Gastroesophageal sphincter (tissue), 4 donors: ENCODE results near the gene ACRBP. TPM values are rescaled to one million over a fixed set of nuclear protein-coding genes. Genes with fewer than 3 reads are reported as not detected.

ENCODE experiments used
- ATAC-seq: fragments of 150-250 bp; one replicate; pipeline ENCODE4 v1.9.1; 2016; ENCODE audit warnings: mild to moderate bottlenecking, moderate library complexity
- H3K27ac ChIP-seq, 4 donors: fragments of 200-600 bp; sonication (generic) in 3 of 4; 1 replicate in 3 of 4; 2 replicates in 1 of 4; pipeline ENCODE4 v1.5.1; 2016 to 2019
- H3K27me3 ChIP-seq: fragments of 200-600 bp; sonication (generic); one replicate; pipeline ENCODE4 v1.5.1; 2019
- H3K36me3 ChIP-seq, 2 donors: fragments of 200-600 bp; sonication (generic); one replicate each; pipeline ENCODE4 v1.5.1; 2019; ENCODE audit warnings: control low read depth in 1 of 2
- H3K4me1 ChIP-seq, 3 donors: fragments of 200-600 bp; sonication (generic); 1 replicate in 2 of 3; 2 replicates in 1 of 3; pipeline ENCODE4 v1.5.1; 2016 to 2019; ENCODE audit warnings: control low read depth in 2 of 3
- H3K4me3 ChIP-seq, 2 donors: fragments of 200-600 bp; sonication (generic); one replicate each; pipeline ENCODE4 v1.5.1; 2019; ENCODE audit warnings: mild to moderate bottlenecking in 1 of 2, moderate library complexity in 1 of 2
- H3K9me3 ChIP-seq, 3 donors: fragments of 200-600 bp; sonication (generic); one replicate each; pipeline ENCODE4 v1.5.1; 2017 to 2019; ENCODE audit warnings: control low read depth in 2 of 3
- EP300 ChIP-seq: sonication (generic); formaldehyde crosslinking; IDR thresholded peaks from one replicate; pipeline ENCODE4 v1.6.1; 2017; ENCODE audit warnings: antibody characterized with exemption, mild to moderate bottlenecking
- POLR2A ChIP-seq, 2 donors: fragments of 450-650 bp; IDR thresholded peaks; one replicate each; pipeline ENCODE4 v1.6.1; 2017; ENCODE audit warnings: antibody characterized with exemption in 2 of 2, mild to moderate bottlenecking in 2 of 2, moderate library complexity in 1 of 2
- POLR2AphosphoS5 ChIP-seq: sonication (generic); formaldehyde crosslinking; IDR thresholded peaks from one replicate; pipeline ENCODE4 v1.6.1; 2017; ENCODE audit warnings: antibody characterized with exemption
- WGBS, 2 donors: methylation state at CpG; one replicate each; pipeline ENCODE4 v1.1.5; 2018; ENCODE audit warnings: low coverage in 1 of 2; 5-methylcytosine and 5-hydroxymethylcytosine counted together
- total RNA-seq, 4 donors: library from RNA; depleted of rRNA; stranded (reverse); fragments of >200 nt; gene quantifications; one replicate each; pipeline ENCODE4 v1.1.0, GENCODE V29; 2016
- TF ChIP-seq, protein P1 (sequence below), 4 experiments: fragments of 200-600 bp in 2 of 4; fragments of 450-650 bp in 2 of 4; sonication (generic) in 1 of 4; IDR thresholded peaks; one replicate each; pipeline ENCODE4 v1.5.1; 2017 to 2019; ENCODE audit warnings: antibody characterized with exemption in 4 of 4, mild to moderate bottlenecking in 2 of 4, moderate library complexity in 2 of 4

The ACRBP gene
- total RNA-seq, 4 donors from 2014 or later: 0.81 to 3.2 (median 2.4) TPM; not detected in 1

DNA sequence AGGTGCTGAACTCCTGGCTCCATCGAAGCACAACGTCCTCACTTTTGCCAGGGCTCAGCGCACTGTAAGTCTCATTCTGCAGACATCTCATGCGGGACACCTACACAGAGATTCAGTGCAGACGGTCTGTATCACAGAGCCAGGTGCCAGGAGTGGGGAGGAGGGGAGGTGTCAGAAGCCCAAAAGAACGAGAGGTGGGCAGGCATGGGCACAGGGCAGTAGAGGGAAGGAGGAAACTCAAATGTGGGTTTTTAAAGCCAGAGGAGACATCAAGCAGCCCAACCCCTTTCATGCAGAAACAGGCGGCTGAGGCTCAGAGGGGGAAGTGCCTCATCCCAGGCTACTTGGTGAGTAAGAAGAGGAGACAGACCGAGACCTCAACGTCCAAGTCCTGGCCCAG is 8.9 kb downstream of the ACRBP start:
- no peaks in the 10 kb centered on the region for H3K36me3 ChIP-seq
- H3K27ac ChIP-seq: no peak overlapping the region
- no peaks in the 10 kb centered on the region for H3K4me1 ChIP-seq
- H3K27me3 ChIP-seq: peaks cover 17% of the 10 kb centered on the region
- TF ChIP-seq EP300 (no peak), POLR2A (IDR thresholded peaks at IDR 0.05) (no peak), POLR2AphosphoS5 (no peak)
- TF ChIP-seq, protein P1, sequence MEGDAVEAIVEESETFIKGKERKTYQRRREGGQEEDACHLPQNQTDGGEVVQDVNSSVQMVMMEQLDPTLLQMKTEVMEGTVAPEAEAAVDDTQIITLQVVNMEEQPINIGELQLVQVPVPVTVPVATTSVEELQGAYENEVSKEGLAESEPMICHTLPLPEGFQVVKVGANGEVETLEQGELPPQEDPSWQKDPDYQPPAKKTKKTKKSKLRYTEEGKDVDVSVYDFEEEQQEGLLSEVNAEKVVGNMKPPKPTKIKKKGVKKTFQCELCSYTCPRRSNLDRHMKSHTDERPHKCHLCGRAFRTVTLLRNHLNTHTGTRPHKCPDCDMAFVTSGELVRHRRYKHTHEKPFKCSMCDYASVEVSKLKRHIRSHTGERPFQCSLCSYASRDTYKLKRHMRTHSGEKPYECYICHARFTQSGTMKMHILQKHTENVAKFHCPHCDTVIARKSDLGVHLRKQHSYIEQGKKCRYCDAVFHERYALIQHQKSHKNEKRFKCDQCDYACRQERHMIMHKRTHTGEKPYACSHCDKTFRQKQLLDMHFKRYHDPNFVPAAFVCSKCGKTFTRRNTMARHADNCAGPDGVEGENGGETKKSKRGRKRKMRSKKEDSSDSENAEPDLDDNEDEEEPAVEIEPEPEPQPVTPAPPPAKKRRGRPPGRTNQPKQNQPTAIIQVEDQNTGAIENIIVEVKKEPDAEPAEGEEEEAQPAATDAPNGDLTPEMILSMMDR (IDR thresholded peaks at IDR 0.05): no peak
- no peak overlapping the region for H3K4me3 ChIP-seq
- WGBS, 2 donors: 70 to 79% methylated on average over 5 to 6 of the region's 9 CpGs
- H3K9me3 ChIP-seq: no peaks in the 10 kb centered on the region
- no peak for ATAC-seq

DNA sequence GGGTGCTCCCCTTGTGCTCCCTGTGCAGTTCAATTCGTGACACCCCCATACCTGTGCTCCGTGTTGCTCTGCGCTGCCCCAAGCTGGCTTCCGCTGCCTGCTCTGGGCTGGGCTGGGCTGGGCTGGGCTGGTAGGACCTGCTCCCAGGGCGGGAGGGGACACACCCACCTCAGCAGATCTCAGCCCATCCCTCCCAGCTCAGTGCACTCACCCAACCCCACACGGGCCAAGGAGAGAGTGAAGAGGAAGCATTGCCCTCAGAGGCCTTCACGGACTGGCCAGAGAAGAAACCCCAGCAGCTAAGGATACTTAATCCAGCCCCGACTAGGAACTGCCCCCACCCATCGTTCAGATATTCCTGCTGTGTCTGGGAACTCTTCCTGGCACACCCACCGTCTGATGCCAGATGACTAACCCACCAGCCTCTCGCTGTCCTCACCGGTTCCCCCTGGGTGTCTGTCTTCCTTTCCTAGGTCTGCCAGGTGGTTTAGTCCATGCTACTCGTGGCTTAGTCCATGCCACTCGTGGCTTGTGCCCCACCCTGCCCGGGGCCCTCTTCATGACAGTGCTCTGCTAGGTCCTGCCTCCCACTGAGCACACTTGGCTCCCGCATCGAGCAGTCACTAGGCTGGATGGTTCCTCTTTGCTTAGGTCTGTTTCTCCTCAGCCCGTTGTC is 11.2 kb downstream of the ACRBP start, which contains the start of gene LPAR5:
Gene LPAR5, minus strand, starts transcription at position 104 of the 676 bp plus-strand sequence. CDS start 14,711 bp downstream, outside the sequence.
- 34 to 70% methylated on average over 3 to 5 of the region's 18 CpGs for WGBS, 2 donors
- Histone ChIP-seq H3K27me3 (peaks cover 22% of the 10 kb centered on the region), H3K27ac (peak within 1 kb of the TSS in 2 of 4 donors; percentile 43 to 47), H3K4me3 (peak within 1 kb of the TSS in 1 of 2 donors; percentile 27), H3K4me1 (peaks cover 0 to 4% (median 0%) of the 10 kb centered on the region in 3 donors), H3K36me3 (no peaks in the 10 kb centered on the region), H3K9me3 (no peaks in the 10 kb centered on the region)
- peak; percentile 61 for ATAC-seq
- TF ChIP-seq POLR2AphosphoS5 (no peak), POLR2A (IDR thresholded peaks at IDR 0.05) (no peak), EP300 (no peak)
- TF ChIP-seq, protein P1 (IDR thresholded peaks at IDR 0.05): no peak

DNA sequence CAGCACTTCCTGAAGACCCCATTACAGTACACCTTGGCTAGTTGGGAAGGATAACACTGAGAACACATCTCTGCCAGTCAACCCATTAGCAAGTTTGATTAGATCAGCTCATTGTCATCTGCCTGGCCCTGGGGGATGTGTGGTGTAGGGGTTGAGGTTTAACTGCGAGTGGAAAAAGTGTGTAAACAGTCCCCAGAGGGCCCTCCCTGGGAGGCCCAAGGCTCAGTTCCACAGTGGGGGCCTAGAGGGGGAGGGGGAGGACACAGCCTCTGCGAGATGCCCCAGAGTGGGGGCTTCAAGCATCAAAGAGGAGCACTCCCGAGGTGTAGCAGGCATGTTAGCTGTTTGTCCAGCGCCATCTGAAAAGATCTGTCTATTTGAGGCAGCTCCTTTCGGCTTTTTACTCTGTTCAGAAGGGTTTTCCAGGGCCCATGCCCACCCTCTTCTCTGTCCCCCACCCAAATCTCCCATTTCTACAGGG is 11.8 kb downstream of the ACRBP start:
- TF ChIP-seq POLR2A (IDR thresholded peaks at IDR 0.05) (no peak), POLR2AphosphoS5 (no peak), EP300 (no peak)
- TF ChIP-seq, protein P1 (IDR thresholded peaks at IDR 0.05): no peak
- Histone ChIP-seq H3K27me3 (peaks cover 28% of the 10 kb centered on the region), H3K27ac (peak overlapping the region in 2 of 4 donors; percentile 34 to 43), H3K9me3 (no peaks in the 10 kb centered on the region), H3K4me3 (peak overlapping the region in 1 of 2 donors; percentile 27), H3K4me1 (peaks cover 0 to 4% (median 0%) of the 10 kb centered on the region in 3 donors), H3K36me3 (no peaks in the 10 kb centered on the region)
- WGBS, 2 donors: 80 to 100% methylated on average over 1 to 4 of the region's 5 CpGs
- ATAC-seq: no peak

DNA sequence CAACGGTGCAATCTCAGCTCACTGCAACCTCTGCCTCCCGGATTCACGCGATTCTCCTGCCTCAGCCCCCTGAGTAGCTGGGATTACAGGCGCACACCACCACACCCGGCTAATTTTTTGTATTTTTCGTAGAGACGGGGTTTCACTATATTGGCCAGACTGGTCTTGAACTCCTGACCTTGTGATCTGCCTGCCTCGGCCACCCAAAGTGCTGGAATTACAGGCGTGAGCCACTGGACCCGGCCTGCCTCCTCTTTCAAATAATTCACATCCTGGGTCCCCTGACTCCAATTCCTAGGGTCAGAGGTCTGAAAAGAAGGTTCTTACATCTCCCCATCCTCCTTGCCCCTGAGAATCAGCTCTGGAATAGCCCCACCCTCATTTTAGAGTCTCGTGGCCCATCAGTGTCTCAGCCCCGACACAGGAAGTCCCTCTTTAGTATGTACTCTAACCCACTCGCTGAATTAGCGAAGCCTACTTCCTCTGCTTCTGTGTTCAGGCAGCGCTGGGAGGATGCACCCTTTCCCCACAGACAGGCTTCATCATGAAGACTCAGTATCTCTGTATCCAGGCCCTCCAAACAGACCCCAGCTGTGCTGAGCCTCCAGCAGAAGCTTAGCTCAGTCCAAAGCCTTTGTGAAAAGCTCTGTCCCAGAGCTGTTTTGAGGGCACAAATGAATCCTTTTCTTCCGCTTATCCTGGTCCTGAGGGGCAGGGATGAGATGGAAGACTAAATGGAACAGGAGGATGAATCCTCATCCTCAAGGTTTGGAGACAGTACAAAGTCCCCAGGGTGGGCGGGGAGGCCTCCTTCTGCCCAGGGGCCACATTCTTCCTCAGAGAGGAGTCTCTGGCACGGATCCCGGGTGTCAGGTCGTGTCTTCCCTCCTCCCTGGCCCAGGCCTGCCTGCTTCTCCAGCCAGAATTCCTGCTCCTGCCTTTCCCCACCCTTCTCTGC is 14.9 kb downstream of the ACRBP start:
- Histone ChIP-seq H3K27ac (peak overlapping the region in 1 of 4 donors; percentile 4), H3K4me3 (no peak overlapping the region), H3K9me3 (no peaks in the 10 kb centered on the region), H3K4me1 (peaks cover 0 to 4% (median 0%) of the 10 kb centered on the region in 3 donors), H3K27me3 (peaks cover 28% of the 10 kb centered on the region), H3K36me3 (no peaks in the 10 kb centered on the region)
- ATAC-seq: no peak
- TF ChIP-seq EP300: no peak
- TF ChIP-seq, protein P1 (IDR thresholded peaks at IDR 0.05): no peak
- TF ChIP-seq POLR2AphosphoS5: no peak
- TF ChIP-seq POLR2A (IDR thresholded peaks at IDR 0.05): no peak
- WGBS, 2 donors: 45 to 62% methylated on average over 7 to 17 of the region's 21 CpGs
